Endometrial microvascular endothelial cells (primary cell): ENCODE measurements around the gene TTC7B. TPM values are rescaled to one million over a fixed set of nuclear protein-coding genes. Genes with fewer than 3 reads are reported as not detected.

Experiments
- in situ Hi-C: cut with HindIII; loops from 2 replicates; pipeline ENCODE4 v1.10.0; 2017; ENCODE audit warnings: low sequenced_read_pairs, low pct_unique_long_range_greater_than_20kb; ENCODE audit errors: inconsistent ontology term
- total RNA-seq: library from RNA; depleted of rRNA; stranded (reverse); fragments of >200 nt; gene quantifications from one replicate; pipeline ENCODE4 v1.2.3, GENCODE V29; 2015; ENCODE audit errors: inconsistent ontology term

The TTC7B gene
- total RNA-seq, 1 donor from 2014 or later: 50.5 TPM

GRCh38 chr14:90647473-90648005 is 168.7 kb downstream of the TTC7B start:
- in situ Hi-C loops: no loop called here

GRCh38 chr14:90645842-90646443 is 170.3 kb downstream of the TTC7B start:
- in situ Hi-C loops: no loop called here

- in situ Hi-C loops: no loop called here
These were observed 171.3 kb downstream of the TTC7B start for GRCh38 chr14:90644882-90645281.

- in situ Hi-C loops: no loop called here
These were observed 172.1 kb downstream of the TTC7B start for GRCh38 chr14:90643982-90644670.

GRCh38 chr14:90642244-90642717 is 173.9 kb downstream of the TTC7B start:
- in situ Hi-C loops: no loop called here

GRCh38 chr14:90641615-90642243 is 174.5 kb downstream of the TTC7B start:
- in situ Hi-C loops: no loop called here

- in situ Hi-C loops: no loop called here
These were observed 175.1 kb downstream of the TTC7B start for GRCh38 chr14:90641168-90641567.

GRCh38 chr14:90639641-90640040 is 176.6 kb downstream of the TTC7B start:
- in situ Hi-C loops: no loop called here

GRCh38 chr14:90632871-90633270 is 183.4 kb downstream of the TTC7B start:
- in situ Hi-C loops: no loop called here

- in situ Hi-C loops: no loop called here
These were observed 183.8 kb downstream of the TTC7B start for GRCh38 chr14:90632451-90632850.

GRCh38 chr14:90630171-90630806 is 185.9 kb downstream of the TTC7B start:
- in situ Hi-C loops: no loop called here

- in situ Hi-C loops: no loop called here
These were observed 186.8 kb downstream of the TTC7B start for GRCh38 chr14:90629471-90629870.

- in situ Hi-C loops: no loop called here
These were observed 187.4 kb downstream of the TTC7B start for GRCh38 chr14:90628825-90629224.

GRCh38 chr14:90627478-90627877 is 188.8 kb downstream of the TTC7B start:
- in situ Hi-C loops: no loop called here

- in situ Hi-C loops: no loop called here
These were observed 189.7 kb downstream of the TTC7B start for GRCh38 chr14:90626550-90626949.

- in situ Hi-C loops: no loop called here
These were observed 190.8 kb downstream of the TTC7B start for GRCh38 chr14:90625445-90625844.

GRCh38 chr14:90624732-90625400 is 191.4 kb downstream of the TTC7B start:
- in situ Hi-C loops: no loop called here

GRCh38 chr14:90624227-90624626 is 192.0 kb downstream of the TTC7B start:
- in situ Hi-C loops: no loop called here

GRCh38 chr14:90621201-90621600 is 195.0 kb downstream of the TTC7B start:
- in situ Hi-C loops: no loop called here
